BLaER1 treated with 17β-estradiol and CSF1 and Interleukin-3, amounts not matched to agents 10 nM and 100 nM (cell line): ENCODE data around the gene CBLL1.

Experiments used
- H3K27ac ChIP-seq, 11 experiments: shearing (Covaris generic); formaldehyde crosslinking; 2 replicates each; pipeline ENCODE4 v1.8.1; 2022
- H3K27me3 ChIP-seq, 11 experiments: shearing (Covaris generic); formaldehyde crosslinking; 2 replicates each; pipeline ENCODE4 v1.8.1; 2022
- H3K36me3 ChIP-seq, 11 experiments: shearing (Covaris generic); formaldehyde crosslinking; 2 replicates each; pipeline ENCODE4 v1.8.1; 2022
- H3K4me1 ChIP-seq, 10 experiments: shearing (Covaris generic); formaldehyde crosslinking; 2 replicates each; pipeline ENCODE4 v1.8.1; 2022
- H3K4me2 ChIP-seq, 11 experiments: shearing (Covaris generic); formaldehyde crosslinking; 2 replicates each; pipeline ENCODE4 v1.8.1; 2022
- H3K4me3 ChIP-seq, 10 experiments: shearing (Covaris generic); formaldehyde crosslinking; 2 replicates each; pipeline ENCODE4 v1.8.1; 2022
- H3K9ac ChIP-seq, 11 experiments: shearing (Covaris generic); formaldehyde crosslinking; 2 replicates each; pipeline ENCODE4 v1.8.1; 2022
- H3K9me3 ChIP-seq, 11 experiments: shearing (Covaris generic); formaldehyde crosslinking; replicated peaks in 1 of 11; 2 replicates each; pipeline ENCODE4 v1.8.1; 2022
- H4K20me1 ChIP-seq, 11 experiments: shearing (Covaris generic); formaldehyde crosslinking; 2 replicates each; pipeline ENCODE4 v1.8.1; 2022
- Cebpa-rat ChIP-seq, 11 experiments: shearing (Covaris generic); IDR thresholded peaks; 2 replicates each; pipeline ENCODE4 v1.8.1; 2022

The CBLL1 gene

GRCh38 chr7:107728276-107728675 lies 15.7 kb upstream of the CBLL1 start:
- Histone ChIP-seq H4K20me1 (no peaks in the 10 kb centered on the region), H3K27me3 (no peaks in the 10 kb centered on the region), H3K27ac (no peak overlapping the region), H3K4me1 (no peaks in the 10 kb centered on the region), H3K9me3 (peaks cover 3 to 5% (median 4%) of the 10 kb centered on the region in 11 experiments), H3K4me2 (no peak overlapping the region), H3K36me3 (0 out of 22 replicates have a peak, but pooled peaks cover 0 to under 1% (median 0%) of the 10 kb centered on the region in 11 experiments), H3K4me3 (no peak overlapping the region), H3K9ac (no peak overlapping the region)
- TF ChIP-seq Cebpa-rat (IDR thresholded peaks at IDR 0.05): no peak

- peak overlapping the region; percentile 89 to 98 (median 96) for H3K9ac ChIP-seq
- H4K20me1 ChIP-seq: peaks cover 27 to 38% (median 34%) of the 10 kb centered on the region in 11 experiments
- peak overlapping the region; percentile 91 to 100 (median 98) for H3K27ac ChIP-seq
- H3K4me1 ChIP-seq: peaks cover 22 to 43% (median 40%) of the 10 kb centered on the region in 10 experiments
- peaks cover 0 to 3% (median under 1%) of the 10 kb centered on the region in 11 experiments; a peak in 2 of 22 replicates for H3K9me3 ChIP-seq
- H3K27me3 ChIP-seq: no peaks in the 10 kb centered on the region
- peak overlapping the region; percentile 73 to 91 (median 86) for H3K4me2 ChIP-seq
- peaks cover 0 to 18% (median 0%) of the 10 kb centered on the region in 11 experiments; a peak in 4 of 22 replicates for H3K36me3 ChIP-seq
- TF ChIP-seq Cebpa-rat (IDR thresholded peaks at IDR 0.05): no peak
- peak overlapping the region; percentile 78 to 95 (median 90) for H3K4me3 ChIP-seq
These were observed 1.0 kb upstream of the CBLL1 start for GRCh38 chr7:107742678-107743566.

- Histone ChIP-seq H3K27me3 (no peaks in the 10 kb centered on the region), H4K20me1 (peaks cover 36 to 52% (median 48%) of the 10 kb centered on the region in 11 experiments), H3K27ac (peak overlapping the region; percentile 91 to 100 (median 98)), H3K9me3 (no peaks in the 10 kb centered on the region), H3K4me1 (peaks cover 22 to 45% (median 40%) of the 10 kb centered on the region in 10 experiments), H3K9ac (peak overlapping the region; percentile 89 to 98 (median 96)), H3K4me2 (peak overlapping the region; percentile 76 to 96 (median 90)), H3K36me3 (peaks cover 8 to 31% (median 12%) of the 10 kb centered on the region in 11 experiments; a peak in 21 of 22 replicates), H3K4me3 (peak overlapping the region; percentile 78 to 95 (median 90))
- TF ChIP-seq Cebpa-rat (IDR thresholded peaks at IDR 0.05): no peak
These were observed 406 bp downstream of the CBLL1 start for GRCh38 chr7:107744345-107744750.

- peak overlapping the region in 6 of 11 experiments; percentile 89 to 98 (median 96); a peak in 8 of 22 replicates for H3K9ac ChIP-seq
- peak overlapping the region in 9 of 10 experiments; percentile 78 to 95 (median 90); a peak in 7 of 20 replicates for H3K4me3 ChIP-seq
These were observed 2.1 kb downstream of the CBLL1 start for GRCh38 chr7:107746006-107746405.

GRCh38 chr7:107751113-107751512 lies 7.2 kb downstream of the CBLL1 start:
- H3K4me2 ChIP-seq: no peak overlapping the region
- H3K36me3 ChIP-seq: peaks cover 63 to 98% (median 75%) of the 10 kb centered on the region in 11 experiments
- H3K4me3 ChIP-seq: no peak overlapping the region
- peaks cover 46 to 89% (median 71%) of the 10 kb centered on the region in 11 experiments for H4K20me1 ChIP-seq
- H3K9me3 ChIP-seq: no peaks in the 10 kb centered on the region
- TF ChIP-seq Cebpa-rat (IDR thresholded peaks at IDR 0.05): no peak
- no peak overlapping the region for H3K27ac ChIP-seq
- peaks cover under 1 to 23% (median 15%) of the 10 kb centered on the region in 10 experiments; a peak in 17 of 20 replicates for H3K4me1 ChIP-seq
- H3K27me3 ChIP-seq: no peaks in the 10 kb centered on the region
- no peak overlapping the region for H3K9ac ChIP-seq

More at GRCh38 chr7:107746006-107746405, 2.1 kb downstream of the CBLL1 start:
- peaks cover 22 to 45% (median 40%) of the 10 kb centered on the region in 10 experiments for H3K4me1 ChIP-seq
- H3K27me3 ChIP-seq: no peaks in the 10 kb centered on the region
- no peaks in the 10 kb centered on the region for H3K9me3 ChIP-seq
- TF ChIP-seq Cebpa-rat (IDR thresholded peaks at IDR 0.05): no peak
- H3K27ac ChIP-seq: peak overlapping the region in 2 of 11 experiments; percentile 9 to 25; a peak in 2 of 22 replicates
- peak overlapping the region; percentile 76 to 96 (median 90) for H3K4me2 ChIP-seq
- H3K36me3 ChIP-seq: peaks cover 23 to 47% (median 27%) of the 10 kb centered on the region in 11 experiments
- H4K20me1 ChIP-seq: peaks cover 47 to 68% (median 63%) of the 10 kb centered on the region in 11 experiments

GRCh38 chr7:107754642-107755041 lies 10.7 kb downstream of the CBLL1 start:
- Histone ChIP-seq H3K4me3 (no peak overlapping the region), H3K9me3 (no peaks in the 10 kb centered on the region), H3K27ac (no peak overlapping the region), H3K4me2 (no peak overlapping the region), H3K4me1 (no peaks in the 10 kb centered on the region), H3K36me3 (peaks cover 88 to 100% (median 96%) of the 10 kb centered on the region in 11 experiments), H4K20me1 (peaks cover 23 to 73% (median 46%) of the 10 kb centered on the region in 11 experiments; a peak in 21 of 22 replicates), H3K9ac (no peak overlapping the region), H3K27me3 (no peaks in the 10 kb centered on the region)
- TF ChIP-seq Cebpa-rat (IDR thresholded peaks at IDR 0.05): no peak

- H3K4me3 ChIP-seq: no peak overlapping the region
- peaks cover 62 to 82% (median 72%) of the 10 kb centered on the region in 11 experiments for H3K36me3 ChIP-seq
- H3K27me3 ChIP-seq: no peaks in the 10 kb centered on the region
- TF ChIP-seq Cebpa-rat (IDR thresholded peaks at IDR 0.05): no peak
- H3K4me2 ChIP-seq: no peak overlapping the region
- H3K9ac ChIP-seq: no peak overlapping the region
- peaks cover 0 to 37% (median 15%) of the 10 kb centered on the region in 11 experiments; a peak in 12 of 22 replicates for H4K20me1 ChIP-seq
- no peaks in the 10 kb centered on the region for H3K9me3 ChIP-seq
- no peak overlapping the region for H3K27ac ChIP-seq
- H3K4me1 ChIP-seq: no peaks in the 10 kb centered on the region
These were observed 14.7 kb downstream of the CBLL1 start for GRCh38 chr7:107758667-107759066.

GRCh38 chr7:107767391-107767790 lies 23.4 kb downstream of the CBLL1 start:
- H3K4me2 ChIP-seq: no peak overlapping the region
- H3K27ac ChIP-seq: no peak overlapping the region
- no peaks in the 10 kb centered on the region for H3K36me3 ChIP-seq
- TF ChIP-seq Cebpa-rat (IDR thresholded peaks at IDR 0.05): peak in 4 of 11 experiments; percentile 9 to 71 (median 58); a peak in 6 of 22 replicates
- no peaks in the 10 kb centered on the region for H3K27me3 ChIP-seq
- H4K20me1 ChIP-seq: no peaks in the 10 kb centered on the region
- no peak overlapping the region for H3K4me3 ChIP-seq
- no peak overlapping the region for H3K9ac ChIP-seq
- H3K9me3 ChIP-seq: no peaks in the 10 kb centered on the region
- H3K4me1 ChIP-seq: peaks cover 0 to 8% (median 0%) of the 10 kb centered on the region in 10 experiments; a peak in 1 of 20 replicates

- Histone ChIP-seq H3K36me3 (no peaks in the 10 kb centered on the region), H3K9me3 (no peaks in the 10 kb centered on the region), H4K20me1 (no peaks in the 10 kb centered on the region), H3K27ac (no peak overlapping the region), H3K4me1 (peaks cover 0 to 8% (median 0%) of the 10 kb centered on the region in 10 experiments; a peak in 1 of 20 replicates), H3K9ac (no peak overlapping the region), H3K4me3 (no peak overlapping the region), H3K4me2 (no peak overlapping the region), H3K27me3 (no peaks in the 10 kb centered on the region)
- no peak for TF ChIP-seq Cebpa-rat (IDR thresholded peaks at IDR 0.05)
These were observed 24.3 kb downstream of the CBLL1 start for GRCh38 chr7:107768263-107768662.
